Measurements from ENCODE around the gene MICU1. TPM values are rescaled to one million over a fixed set of nuclear protein-coding genes. Genes with fewer than 3 reads are reported as not detected.
A peak's percentile ranks its signal among the peaks of the same experiment; 100 is the strongest.

MICU1 gene
- total and polyA plus RNA-seq, 2 donors (not counting 3 experiments of a cell fraction or from before 2014, with no cell fraction given) = 27.5 to 48.0 TPM

DNA sequence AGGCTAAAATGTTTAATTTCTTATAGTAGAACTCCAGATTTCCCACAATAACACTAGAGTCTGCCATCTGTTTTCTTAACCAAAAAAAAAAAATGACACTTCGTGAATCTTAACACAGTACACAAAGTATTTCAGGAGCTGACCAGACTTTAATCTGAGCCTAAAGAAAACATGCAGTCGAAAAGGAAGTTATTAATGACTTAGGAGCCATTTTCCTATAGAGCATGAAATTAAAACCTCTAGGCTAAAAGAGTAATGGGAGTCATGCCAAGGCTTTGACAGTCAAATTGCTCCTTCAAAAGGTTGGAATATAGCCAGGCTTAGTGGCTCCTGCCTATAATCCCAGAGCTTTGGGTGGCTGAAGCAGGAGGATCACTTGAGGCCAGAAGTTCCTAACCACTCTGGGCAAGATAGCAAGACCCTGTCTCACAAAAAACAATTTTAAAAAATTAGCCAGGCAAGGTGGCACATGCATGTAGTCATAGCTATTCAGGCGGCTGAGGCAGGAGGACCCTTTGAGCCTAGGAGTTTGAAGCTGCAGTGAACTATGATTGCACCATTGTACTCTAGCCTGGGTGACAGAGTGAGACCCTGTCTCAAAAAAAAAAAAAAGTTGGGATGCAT lies 13.6 kb downstream of the MICU1 start:
- no peaks in the 10 kb centered on the region for H4K20me1 ChIP-seq (replicated peaks; ENCODE audit: control insufficient read depth, extremely low read depth, insufficient read depth, low read length)
- no peak overlapping the region for H3K4me3 ChIP-seq (replicated peaks in 1 of 3; ENCODE audit: insufficient read depth in 1 of 3, low read depth in 1 of 3, low read length in 3 of 3)
- no peak overlapping the region for H2AFZ ChIP-seq (ENCODE audit: low read depth, low read length)
- no peaks in the 10 kb centered on the region for H3K36me3 ChIP-seq (ENCODE audit: control insufficient read depth in 2 of 2, extremely low read depth in 1 of 2, insufficient read depth in 2 of 2, low read length in 2 of 2)
- H3K4me1 ChIP-seq (ENCODE audit: control insufficient read depth, extremely low read depth, insufficient read depth, low read length) = peaks cover 3% of the 10 kb centered on the region
- intact Hi-C loops (cut with micrococcal nuclease) = no loop called here
- CTCF ChIA-PET = interaction anchor here (0.6 to 1.8 kb wide), 7 partner anchors 10 to 48 kb away, joined by 3 to 7 read pairs (median 3); no protein-coding TSS in a partner anchor
- no peaks in the 10 kb centered on the region for H3K27me3 ChIP-seq (ENCODE audit: control insufficient read depth in 2 of 2, insufficient read depth in 2 of 2, low read length in 2 of 2)
- H3K4me2 ChIP-seq (ENCODE audit: insufficient read depth, low read length) = no peak overlapping the region
- DNase-seq (ENCODE audit: low read depth, low spot score) (peak; percentile 64), FAIRE-seq (peak; percentile 73)
- POLR2A ChIA-PET = interaction anchor here (0.6 to 0.7 kb wide), 2 partner anchors 38 to 128 kb away, joined by 4 to 9 read pairs; no protein-coding TSS in a partner anchor
- dilution Hi-C loops (cut with MboI; ENCODE audit: extremely low pct_ligation_motif_present, low sequenced_read_pairs) = no loop called here
- no peak for TF ChIP-seq MYC (IDR thresholded peaks at IDR 0.05; ENCODE audit: low read depth, low read length)
- no peak for TF ChIP-seq GATA2 (IDR thresholded peaks at IDR 0.05; ENCODE audit: insufficient read depth, insufficient read length, low read depth, low read length)
- no peak for TF ChIP-seq POLR2A (IDR thresholded peaks at IDR 0.05; ENCODE audit: low read depth, low read length)
- no peak for TF ChIP-seq POLR2AphosphoS5 (IDR thresholded peaks at IDR 0.05; ENCODE audit: insufficient read depth, low read depth, low read length)
- TF ChIP-seq JUN (IDR thresholded peaks at IDR 0.05; ENCODE audit: borderline replicate concordance, insufficient read depth, insufficient read length, low read depth) = no peak
- TF ChIP-seq, protein P1, sequence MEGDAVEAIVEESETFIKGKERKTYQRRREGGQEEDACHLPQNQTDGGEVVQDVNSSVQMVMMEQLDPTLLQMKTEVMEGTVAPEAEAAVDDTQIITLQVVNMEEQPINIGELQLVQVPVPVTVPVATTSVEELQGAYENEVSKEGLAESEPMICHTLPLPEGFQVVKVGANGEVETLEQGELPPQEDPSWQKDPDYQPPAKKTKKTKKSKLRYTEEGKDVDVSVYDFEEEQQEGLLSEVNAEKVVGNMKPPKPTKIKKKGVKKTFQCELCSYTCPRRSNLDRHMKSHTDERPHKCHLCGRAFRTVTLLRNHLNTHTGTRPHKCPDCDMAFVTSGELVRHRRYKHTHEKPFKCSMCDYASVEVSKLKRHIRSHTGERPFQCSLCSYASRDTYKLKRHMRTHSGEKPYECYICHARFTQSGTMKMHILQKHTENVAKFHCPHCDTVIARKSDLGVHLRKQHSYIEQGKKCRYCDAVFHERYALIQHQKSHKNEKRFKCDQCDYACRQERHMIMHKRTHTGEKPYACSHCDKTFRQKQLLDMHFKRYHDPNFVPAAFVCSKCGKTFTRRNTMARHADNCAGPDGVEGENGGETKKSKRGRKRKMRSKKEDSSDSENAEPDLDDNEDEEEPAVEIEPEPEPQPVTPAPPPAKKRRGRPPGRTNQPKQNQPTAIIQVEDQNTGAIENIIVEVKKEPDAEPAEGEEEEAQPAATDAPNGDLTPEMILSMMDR (IDR thresholded peaks at IDR 0.05; ENCODE audit: extremely low read depth in 1 of 2, insufficient read depth in 1 of 2, low read depth in 1 of 2, low read length in 2 of 2) = no peak
- H3K79me2 ChIP-seq (ENCODE audit: control insufficient read depth, insufficient read depth, low read length) = peaks cover 4% of the 10 kb centered on the region
- no TSS peak for BruUV-seq (replicated peaks)
- no peaks in the 10 kb centered on the region for H3K9me1 ChIP-seq (replicated peaks; ENCODE audit: control insufficient read depth, extremely low read depth, insufficient read depth, low read length)
- H3K27ac ChIP-seq (ENCODE audit: insufficient read depth, low read depth, low read length) = no peak overlapping the region
- H3K9ac ChIP-seq (replicated peaks; ENCODE audit: extremely low read depth, insufficient read depth, low read length) = no peak overlapping the region
- no peaks in the 10 kb centered on the region for H3K9me3 ChIP-seq (replicated peaks; ENCODE audit: control insufficient read depth, insufficient read depth, low read length)

Measured in endothelial cell of umbilical vein (primary cell).